Brain microvascular endothelial cell (primary cell): ENCODE results near the gene KAT2B.

Source experiments
- DNase-seq: peaks from one replicate; pipeline ENCODE4 v3.0.0-alpha.2; 2020
- H3K27ac ChIP-seq: fragments of 250-450 bp; sonication (Bioruptor Pico); 2 replicates; pipeline ENCODE4 v1.5.1; 2020; ENCODE audit warnings: mild to moderate bottlenecking, moderate library complexity
- H3K27me3 ChIP-seq: fragments of 250-450 bp; sonication (Bioruptor Pico); replicated peaks from 2 replicates; pipeline ENCODE4 v1.5.1; 2020; ENCODE audit warnings: mild to moderate bottlenecking
- H3K36me3 ChIP-seq: fragments of 250-450 bp; sonication (Bioruptor Pico); replicated peaks from 2 replicates; pipeline ENCODE4 v1.5.1; 2020; ENCODE audit warnings: mild to moderate bottlenecking
- H3K4me3 ChIP-seq: 2 replicates; pipeline ENCODE4 v1.5.1; 2011; ENCODE audit warnings: low read depth, mild to moderate bottlenecking, control low read depth, low read length, moderate library complexity
- in situ Hi-C: cut with HindIII; loops from 2 replicates; pipeline ENCODE4 v1.10.0; 2017; ENCODE audit warnings: low sequenced_read_pairs, low pct_ligation_motif_present
- TF ChIP-seq, protein P1 (sequence below): IDR thresholded peaks from 2 replicates; pipeline ENCODE4 v1.5.1; 2011; ENCODE audit warnings: low read depth, mild to moderate bottlenecking, moderate library complexity, low read length, control low read depth, inconsistent platforms; ENCODE audit errors: missing control alignments

KAT2B gene

DNA sequence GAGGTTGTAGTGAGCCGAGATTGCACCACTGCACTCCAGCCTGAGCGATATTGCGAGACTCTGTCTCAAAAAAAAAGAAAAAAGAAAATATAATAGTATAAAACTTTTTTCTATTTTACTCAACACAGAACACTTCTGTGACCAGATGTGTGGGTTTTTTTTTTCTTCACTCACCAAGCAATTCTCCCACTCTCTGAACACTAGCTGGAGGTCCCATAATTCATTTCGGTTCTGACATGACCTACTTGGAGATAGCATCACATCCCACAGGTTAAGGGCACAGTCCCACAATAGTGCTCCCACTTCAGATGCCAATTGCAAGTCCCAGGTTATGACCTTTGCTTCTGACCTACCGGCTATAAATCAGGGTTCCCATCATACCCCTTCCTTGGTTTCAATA, 35.0 kb downstream of the KAT2B start:
- H3K27me3 ChIP-seq: no peaks in the 10 kb centered on the region
- H3K27ac ChIP-seq: no peak overlapping the region
- in situ Hi-C loops: no loop called here
- TF ChIP-seq, protein P1, sequence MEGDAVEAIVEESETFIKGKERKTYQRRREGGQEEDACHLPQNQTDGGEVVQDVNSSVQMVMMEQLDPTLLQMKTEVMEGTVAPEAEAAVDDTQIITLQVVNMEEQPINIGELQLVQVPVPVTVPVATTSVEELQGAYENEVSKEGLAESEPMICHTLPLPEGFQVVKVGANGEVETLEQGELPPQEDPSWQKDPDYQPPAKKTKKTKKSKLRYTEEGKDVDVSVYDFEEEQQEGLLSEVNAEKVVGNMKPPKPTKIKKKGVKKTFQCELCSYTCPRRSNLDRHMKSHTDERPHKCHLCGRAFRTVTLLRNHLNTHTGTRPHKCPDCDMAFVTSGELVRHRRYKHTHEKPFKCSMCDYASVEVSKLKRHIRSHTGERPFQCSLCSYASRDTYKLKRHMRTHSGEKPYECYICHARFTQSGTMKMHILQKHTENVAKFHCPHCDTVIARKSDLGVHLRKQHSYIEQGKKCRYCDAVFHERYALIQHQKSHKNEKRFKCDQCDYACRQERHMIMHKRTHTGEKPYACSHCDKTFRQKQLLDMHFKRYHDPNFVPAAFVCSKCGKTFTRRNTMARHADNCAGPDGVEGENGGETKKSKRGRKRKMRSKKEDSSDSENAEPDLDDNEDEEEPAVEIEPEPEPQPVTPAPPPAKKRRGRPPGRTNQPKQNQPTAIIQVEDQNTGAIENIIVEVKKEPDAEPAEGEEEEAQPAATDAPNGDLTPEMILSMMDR: no peak
- H3K4me3 ChIP-seq: no peak overlapping the region
- H3K36me3 ChIP-seq: no peaks in the 10 kb centered on the region
- DNase-seq: no peak

DNA sequence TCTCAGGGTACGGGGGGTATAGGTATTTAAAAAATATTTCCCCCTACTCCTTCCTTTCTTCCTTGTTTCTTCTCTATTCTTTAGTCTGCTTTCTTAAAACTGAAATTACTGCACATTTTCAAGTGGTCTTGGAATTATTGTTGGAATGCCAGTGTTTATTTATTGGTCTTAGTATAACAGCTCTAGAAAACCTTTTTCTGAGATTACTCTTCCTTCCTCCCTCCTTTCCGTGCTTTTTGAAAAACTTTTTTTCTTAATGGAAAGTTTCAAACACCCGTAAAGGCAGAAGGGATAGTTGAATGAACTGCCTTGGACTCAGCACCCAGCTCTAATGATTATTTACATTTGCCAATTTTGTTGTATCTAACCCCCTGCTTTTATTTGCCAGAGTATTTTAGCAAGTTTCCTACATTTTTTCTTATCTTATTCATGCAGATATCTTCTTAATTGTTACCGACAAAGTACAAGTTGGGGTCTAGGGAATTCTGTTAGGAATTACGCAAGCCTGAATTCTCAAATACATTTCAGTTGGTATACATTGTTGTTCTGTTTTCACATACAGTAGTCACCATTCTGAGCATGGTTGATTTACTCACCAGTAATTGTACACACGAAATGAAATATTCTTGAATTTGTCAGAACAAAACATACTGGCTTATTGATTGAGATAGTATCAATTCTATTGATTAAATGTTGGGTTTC, 36.2 kb downstream of the KAT2B start:
- TF ChIP-seq, protein P1: no peak
- H3K36me3 ChIP-seq: no peaks in the 10 kb centered on the region
- in situ Hi-C loops: no loop called here

DNA sequence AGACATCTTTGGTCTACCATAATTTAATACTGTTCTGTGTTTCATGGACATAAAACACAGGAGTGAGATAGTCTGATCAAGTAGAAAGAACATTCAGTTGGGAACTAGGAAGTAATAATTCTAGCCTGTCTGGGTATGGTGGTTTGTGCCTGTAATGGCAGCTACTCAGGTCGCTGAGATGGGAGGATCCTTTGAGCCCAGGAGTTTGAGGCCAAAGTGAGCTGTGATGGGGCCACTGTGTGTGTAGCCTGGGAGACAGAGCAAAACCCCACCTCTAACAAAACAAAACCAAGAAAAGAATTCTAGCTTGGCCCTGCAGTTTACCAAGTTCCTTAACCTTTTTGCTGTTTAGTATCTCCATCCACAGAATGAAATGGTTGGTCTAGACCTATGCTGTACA, 36.8 kb downstream of the KAT2B start:
- in situ Hi-C loops: no loop called here
- H3K4me3 ChIP-seq: no peak overlapping the region
- TF ChIP-seq, protein P1: no peak
- no peaks in the 10 kb centered on the region for H3K36me3 ChIP-seq
- no peaks in the 10 kb centered on the region for H3K27me3 ChIP-seq
- no peak for DNase-seq
- H3K27ac ChIP-seq: no peak overlapping the region

More for the DNA sequence above, 36.2 kb downstream of the KAT2B start:
- Histone ChIP-seq H3K27me3 (no peaks in the 10 kb centered on the region), H3K27ac (no peak overlapping the region), H3K4me3 (no peak overlapping the region)
- DNase-seq: no peak

DNA sequence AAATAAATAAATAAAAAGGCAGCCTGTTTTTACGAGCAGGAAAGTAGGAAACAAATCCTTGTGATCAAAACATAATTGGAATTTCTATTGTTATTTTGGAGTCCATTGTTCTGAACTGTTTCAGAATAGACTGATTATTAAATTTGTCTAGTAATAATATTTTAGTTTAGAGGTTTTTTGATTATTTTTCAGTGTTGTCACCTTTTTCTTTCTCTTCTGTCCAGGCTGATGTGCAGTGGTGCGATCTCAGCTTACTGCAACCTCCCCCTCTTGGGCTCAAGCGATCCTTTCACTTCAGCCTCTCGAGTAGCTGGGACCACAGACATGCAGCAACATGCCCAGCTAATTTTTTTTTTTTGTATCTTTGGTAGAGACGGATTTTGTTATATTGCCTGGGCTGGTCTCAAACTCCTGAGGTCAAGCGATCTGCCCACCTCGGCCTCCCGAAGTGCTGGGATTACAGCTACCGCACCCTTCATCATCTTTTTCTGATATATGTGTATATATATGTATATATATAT, 38.0 kb downstream of the KAT2B start:
- TF ChIP-seq, protein P1: no peak

DNA sequence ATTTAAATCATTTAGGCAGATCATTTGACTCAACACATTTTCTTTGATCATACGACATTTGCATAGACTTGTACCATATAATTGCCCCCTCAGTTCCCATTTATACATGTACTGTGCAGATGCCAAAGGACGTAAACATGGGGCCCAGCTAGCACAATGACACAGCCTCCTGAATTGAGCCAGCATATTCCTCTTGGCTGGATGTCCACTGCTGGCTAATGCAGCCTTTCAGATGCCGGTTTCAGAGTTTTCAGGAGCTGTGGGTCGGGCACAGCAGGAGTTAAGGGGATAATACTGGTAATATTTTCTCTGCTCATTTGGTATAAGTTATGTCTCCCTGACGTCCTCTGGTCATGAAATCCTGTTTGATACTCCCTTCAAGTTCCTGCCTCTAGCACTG, 39.4 kb downstream of the KAT2B start:
- Histone ChIP-seq H3K27me3 (no peaks in the 10 kb centered on the region), H3K36me3 (no peaks in the 10 kb centered on the region), H3K27ac (no peak overlapping the region), H3K4me3 (no peak overlapping the region)
- in situ Hi-C loops: no loop called here
- TF ChIP-seq, protein P1: no peak
- no peak for DNase-seq

More for the DNA sequence above, 38.0 kb downstream of the KAT2B start:
- Histone ChIP-seq H3K27me3 (no peaks in the 10 kb centered on the region), H3K36me3 (no peaks in the 10 kb centered on the region), H3K27ac (no peak overlapping the region), H3K4me3 (no peak overlapping the region)
- in situ Hi-C loops: no loop called here
- DNase-seq: no peak
